Activated CD8-positive, alpha-beta T cell treated with anti-CD3 and anti-CD28 coated beads for 36 hours (primary cell): Measurements from ENCODE around the gene DNA2. TPM values are rescaled to one million over a fixed set of nuclear protein-coding genes. Genes with fewer than 3 reads are reported as not detected.

Experiments used
- ATAC-seq: fragments of 200-7000 bp; cut with Tn5 transposase; one replicate; pipeline ENCODE4 v1.10.0; 2021; ENCODE audit warnings: mild to moderate bottlenecking, moderate library complexity
- CTCF ChIA-PET: fragments of 350-600 bp; sonication (Branson Sonifier 250); formaldehyde crosslinking; loops from one replicate; lab custom pipeline; 2021; ENCODE audit warnings: antibody characterized with exemption; lab: Charles Lee
- POLR2A ChIA-PET: fragments of 350-600 bp; sonication (Branson Sonifier 250); formaldehyde crosslinking; loops from one replicate; lab custom pipeline; 2021; ENCODE audit warnings: antibody characterized with exemption; lab: Charles Lee
- DNase-seq: peaks from one replicate; pipeline ENCODE4 v3.0.0-alpha.2; 2020
- H3K27ac Mint-ChIP-seq: one replicate; pipeline ENCODE4 v1.8.0; 2021; ENCODE audit warnings: mild to moderate bottlenecking, mixed read lengths
- H3K27me3 Mint-ChIP-seq: one replicate; pipeline ENCODE4 v1.8.0; 2021; ENCODE audit warnings: mixed read lengths
- H3K36me3 Mint-ChIP-seq: one replicate; pipeline ENCODE4 v1.8.0; 2021; ENCODE audit warnings: low read depth, mixed read lengths
- H3K4me1 Mint-ChIP-seq: one replicate; pipeline ENCODE4 v1.8.0; 2021; ENCODE audit warnings: low read depth, mixed read lengths
- H3K4me3 Mint-ChIP-seq: one replicate; pipeline ENCODE4 v1.8.0; 2021; ENCODE audit warnings: mild to moderate bottlenecking, moderate library complexity, mixed read lengths
- H3K9me3 Mint-ChIP-seq: one replicate; pipeline ENCODE4 v1.8.0; 2021; ENCODE audit warnings: mixed read lengths
- intact Hi-C: fragments of 100-400 bp; cut with micrococcal nuclease; formaldehyde crosslinking; loops from one replicate; pipeline ENCODE4 v1.10.0; 2022
- total RNA-seq, 2 experiments: library from RNA; stranded (reverse); gene quantifications; one replicate each; pipeline ENCODE4 v1.2.3, GENCODE V29; 2021
- TF ChIP-seq, protein P1 (sequence below): fragments of 200-600 bp; IDR thresholded peaks from one replicate; pipeline ENCODE4 v1.8.0; 2022; ENCODE audit warnings: antibody characterized with exemption, mild to moderate bottlenecking

The DNA2 gene
- total RNA-seq, 2 experiments from 2014 or later: 40.6 to 43.5 TPM

DNA sequence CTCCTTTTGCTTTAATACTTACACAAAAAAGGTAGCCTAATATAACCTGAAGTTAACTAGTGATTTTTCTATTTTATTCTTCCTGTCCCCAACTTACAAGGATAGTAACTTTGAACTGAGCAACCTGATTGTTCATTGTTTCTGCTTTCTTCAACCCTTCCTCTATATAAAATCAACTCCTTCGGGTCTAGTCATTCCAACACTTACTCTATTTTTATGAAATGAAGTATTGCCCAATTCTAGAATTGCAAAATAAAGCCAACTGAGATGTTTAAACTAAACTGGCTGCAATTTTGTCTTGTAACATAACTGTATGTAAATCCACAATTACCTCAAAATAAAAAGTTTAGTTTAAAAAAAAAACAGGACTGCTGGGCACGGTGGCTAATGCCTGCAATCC lies 20.3 kb upstream of the DNA2 start:
- no peak overlapping the region for H3K4me3 Mint-ChIP-seq
- no peaks in the 10 kb centered on the region for H3K9me3 Mint-ChIP-seq
- H3K4me1 Mint-ChIP-seq: no peaks in the 10 kb centered on the region
- H3K27ac Mint-ChIP-seq: no peak overlapping the region
- TF ChIP-seq, protein P1, sequence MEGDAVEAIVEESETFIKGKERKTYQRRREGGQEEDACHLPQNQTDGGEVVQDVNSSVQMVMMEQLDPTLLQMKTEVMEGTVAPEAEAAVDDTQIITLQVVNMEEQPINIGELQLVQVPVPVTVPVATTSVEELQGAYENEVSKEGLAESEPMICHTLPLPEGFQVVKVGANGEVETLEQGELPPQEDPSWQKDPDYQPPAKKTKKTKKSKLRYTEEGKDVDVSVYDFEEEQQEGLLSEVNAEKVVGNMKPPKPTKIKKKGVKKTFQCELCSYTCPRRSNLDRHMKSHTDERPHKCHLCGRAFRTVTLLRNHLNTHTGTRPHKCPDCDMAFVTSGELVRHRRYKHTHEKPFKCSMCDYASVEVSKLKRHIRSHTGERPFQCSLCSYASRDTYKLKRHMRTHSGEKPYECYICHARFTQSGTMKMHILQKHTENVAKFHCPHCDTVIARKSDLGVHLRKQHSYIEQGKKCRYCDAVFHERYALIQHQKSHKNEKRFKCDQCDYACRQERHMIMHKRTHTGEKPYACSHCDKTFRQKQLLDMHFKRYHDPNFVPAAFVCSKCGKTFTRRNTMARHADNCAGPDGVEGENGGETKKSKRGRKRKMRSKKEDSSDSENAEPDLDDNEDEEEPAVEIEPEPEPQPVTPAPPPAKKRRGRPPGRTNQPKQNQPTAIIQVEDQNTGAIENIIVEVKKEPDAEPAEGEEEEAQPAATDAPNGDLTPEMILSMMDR: no peak
- intact Hi-C loops: no loop called here
- no peak for ATAC-seq
- DNase-seq: no peak
- ChIA-PET CTCF (no interaction called here), POLR2A (no interaction called here)
- H3K27me3 Mint-ChIP-seq: no peaks in the 10 kb centered on the region
- peaks cover 9% of the 10 kb centered on the region for H3K36me3 Mint-ChIP-seq

DNA sequence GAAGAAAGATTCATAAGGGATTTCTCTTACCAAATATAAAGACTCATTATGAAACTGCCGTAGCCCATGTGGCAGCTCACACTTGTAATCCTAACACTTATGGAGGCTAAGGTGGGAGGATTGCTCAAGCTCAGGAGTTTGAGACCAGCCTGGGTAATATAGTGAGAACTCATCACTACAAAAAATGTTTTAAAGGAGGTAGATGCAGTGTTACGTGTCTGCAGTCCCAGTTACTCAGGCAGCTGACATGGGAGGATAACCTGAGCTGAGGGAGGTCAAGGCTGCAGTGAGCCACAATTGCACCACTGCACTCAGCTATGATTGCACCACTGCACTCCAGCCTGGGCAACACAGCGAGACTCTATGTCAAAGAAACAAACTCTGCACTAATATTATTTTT lies 18.1 kb upstream of the DNA2 start:
- ChIA-PET POLR2A (no interaction called here), CTCF (interaction anchor here (0.6 to 1.0 kb wide), 2 partner anchors 142 to 272 kb away, joined by 3 to 4 read pairs; no protein-coding TSS in a partner anchor)
- Mint-ChIP-seq H3K4me1 (no peaks in the 10 kb centered on the region), H3K9me3 (no peaks in the 10 kb centered on the region), H3K27me3 (no peaks in the 10 kb centered on the region), H3K27ac (no peak overlapping the region), H3K4me3 (no peak overlapping the region), H3K36me3 (peaks cover 12% of the 10 kb centered on the region)
- intact Hi-C loops: no loop called here
- TF ChIP-seq, protein P1: no peak
- ATAC-seq: no peak
- no peak for DNase-seq

DNA sequence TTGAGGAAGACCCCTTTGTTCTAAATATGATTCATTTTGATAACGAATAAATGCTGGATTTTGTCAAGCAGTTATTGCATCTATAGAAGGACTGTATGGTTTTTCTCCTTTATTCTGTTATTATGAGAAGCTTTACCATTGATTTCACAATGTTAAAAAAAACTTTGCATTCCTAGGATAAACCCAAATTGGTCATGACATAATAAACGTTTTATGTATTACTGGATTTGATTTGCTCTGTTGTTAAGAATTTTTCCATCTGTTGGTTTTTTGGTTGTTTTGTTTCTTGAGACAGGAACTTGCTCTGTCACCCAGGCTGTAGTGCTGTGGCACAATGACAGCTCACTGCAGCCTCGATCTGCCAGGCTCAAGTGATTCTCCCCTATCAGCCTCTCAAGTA lies 2.2 kb upstream of the DNA2 start:
- POLR2A ChIA-PET: interaction anchor here (0.9 kb wide), 1 partner anchor 67 kb away, joined by 3 read pairs; the partner anchor contains the start of gene RUFY2
- Mint-ChIP-seq H3K36me3 (peaks cover 20% of the 10 kb centered on the region), H3K27ac (no peak overlapping the region), H3K4me3 (no peak overlapping the region), H3K27me3 (no peaks in the 10 kb centered on the region), H3K9me3 (no peaks in the 10 kb centered on the region), H3K4me1 (peaks cover 21% of the 10 kb centered on the region)
- DNase-seq (no peak), ATAC-seq (no peak)
- CTCF ChIA-PET: no interaction called here
- intact Hi-C loops: no loop called here
- TF ChIP-seq, protein P1: no peak

DNA sequence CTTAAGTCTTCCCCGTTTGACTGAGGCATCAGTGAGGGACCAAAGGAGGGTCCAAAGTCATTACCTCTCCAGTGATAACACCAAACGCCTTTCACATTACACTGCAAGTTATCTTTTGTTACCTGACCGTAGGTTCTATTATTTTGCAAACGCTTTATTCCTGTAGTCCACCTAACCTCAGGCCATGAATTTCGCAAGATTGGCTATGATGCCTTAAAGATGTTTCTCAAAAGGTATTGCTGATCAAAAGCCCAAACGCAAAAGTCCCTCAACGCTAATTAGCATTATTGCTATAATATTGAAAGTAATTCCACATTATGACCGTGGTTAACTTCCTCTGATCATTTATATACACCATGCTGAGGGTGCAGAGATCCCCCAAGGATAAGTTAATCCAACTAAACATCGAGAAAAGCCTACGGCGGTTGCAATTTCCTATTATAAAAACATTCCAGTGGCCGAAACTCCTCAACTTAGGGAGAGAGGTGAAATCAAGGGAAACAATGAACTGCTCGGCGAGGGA lies 649 bp downstream of the DNA2 start:
- Mint-ChIP-seq H3K9me3 (no peaks in the 10 kb centered on the region), H3K27me3 (no peaks in the 10 kb centered on the region), H3K36me3 (peaks cover 38% of the 10 kb centered on the region), H3K4me1 (peaks cover 21% of the 10 kb centered on the region), H3K4me3 (peak overlapping the region; percentile 99), H3K27ac (peak overlapping the region; percentile 98)
- CTCF ChIA-PET: interaction anchor here (0.9 kb wide), 1 partner anchor 111 kb away, joined by 3 read pairs; no protein-coding TSS in a partner anchor
- TF ChIP-seq, protein P1: no peak
- intact Hi-C loops: no loop called here
- no peak for DNase-seq
- POLR2A ChIA-PET: interaction anchor here (1.0 to 1.4 kb wide), 8 partner anchors 9 to 284 kb away, joined by 3 to 4 read pairs (median 3); partner anchors contain the start of gene HNRNPH3
- ATAC-seq: peak; percentile 13

DNA sequence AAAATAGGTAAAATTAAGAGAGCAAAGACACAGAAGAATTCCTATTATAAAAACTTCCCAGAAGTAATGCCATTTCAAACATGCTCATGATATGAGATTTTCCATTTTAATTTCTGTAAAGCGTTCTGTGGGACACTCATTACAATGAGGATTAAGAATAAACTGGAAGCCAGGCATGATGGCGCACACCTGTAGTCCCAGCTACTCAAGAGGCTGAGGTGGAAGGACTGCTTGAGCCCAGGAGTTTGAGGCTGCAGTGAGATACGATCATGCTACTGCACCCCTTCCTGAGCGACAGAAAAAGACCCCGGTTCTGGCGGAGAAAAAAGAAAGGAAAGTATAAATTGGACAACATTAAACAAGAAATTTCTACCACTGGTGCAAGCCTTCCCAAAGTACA lies 1.5 kb downstream of the DNA2 start:
- ATAC-seq (no peak), DNase-seq (no peak)
- Mint-ChIP-seq H3K9me3 (no peaks in the 10 kb centered on the region), H3K27me3 (no peaks in the 10 kb centered on the region), H3K27ac (peak overlapping the region; percentile 32), H3K36me3 (peaks cover 40% of the 10 kb centered on the region), H3K4me1 (peaks cover 21% of the 10 kb centered on the region), H3K4me3 (peak overlapping the region; percentile 99)
- POLR2A ChIA-PET: no interaction called here
- intact Hi-C loops: no loop called here
- CTCF ChIA-PET: no interaction called here
- TF ChIP-seq, protein P1: no peak
